Suprapubic skin (tissue), 4 donors: Measurements from ENCODE around the gene TUBA3E. TPM values are rescaled to one million over a fixed set of nuclear protein-coding genes. Genes with fewer than 3 reads are reported as not detected.

ENCODE experiments used
- total RNA-seq, 4 donors: library from RNA; depleted of rRNA; stranded (reverse); fragments of >200 nt; gene quantifications; one replicate each; pipeline ENCODE4 v1.1.0, GENCODE V29; 2016

Gene TUBA3E
- total RNA-seq, 4 donors from 2014 or later: not detected

Other genes with a start within 250 kb of the TUBA3E start
- gene RAB6C, start 218.8 kb downstream of the TUBA3E start, total RNA-seq: under 1 TPM in 1 of 4 donors, not detected in 3; 0.40 TPM
- gene POTEF, start 69.2 kb downstream of the TUBA3E start, total RNA-seq: not detected
- 1 to 10 TPM in 3 of 4 donors, under 1 TPM in 1; 0.96 to 2.3 (median 1.3) TPM for gene CCDC74B, start 53.3 kb downstream of the TUBA3E start, total RNA-seq
- gene SMPD4, start 16.8 kb downstream of the TUBA3E start, total RNA-seq: 100 to 1,000 TPM in 1 of 4 donors, 10 to 100 TPM in 3; 52.7 to 140 (median 65.0) TPM
- 100 to 1,000 TPM in 2 of 4 donors, 10 to 100 TPM in 2; 66.4 to 113 (median 103) TPM for gene MZT2B, start 16.2 kb downstream of the TUBA3E start, total RNA-seq
- 100 to 1,000 TPM in 2 of 4 donors, 10 to 100 TPM in 2; 84.0 to 125 (median 98.8) TPM for gene IMP4, start 144.5 kb upstream of the TUBA3E start, total RNA-seq
- gene PTPN18, start 157.6 kb upstream of the TUBA3E start, total RNA-seq: 10 to 100 TPM; 18.0 to 72.4 (median 28.4) TPM